Stimulated activated naive B cell treated with anti-CD40 and anti-IgM and Interleukin-4, amounts not matched to agents 10 μg/mL and 1 μg/mL and 100 μg/mL, for 72 hours (primary cell): Measurements from ENCODE around the gene IVNS1ABP.

Experiments
- ATAC-seq, 2 donors: fragments of 150-1000 bp; cut with Tn5 transposase; replicated peaks; 2 replicates each; pipeline ENCODE4 v1.10.0; 2021; ENCODE audit warnings: moderate library complexity in 1 of 2
- DNase-seq: peaks from one replicate; pipeline ENCODE4 v3.0.0; 2021
- H3K27ac Mint-ChIP-seq: one replicate; pipeline ENCODE4 v1.8.0; 2022; ENCODE audit warnings: mild to moderate bottlenecking, mixed read lengths
- H3K27me3 Mint-ChIP-seq, 2 donors: one replicate each; pipeline ENCODE4 v1.8.0; 2022; ENCODE audit warnings: mixed read lengths in 2 of 2
- H3K36me3 Mint-ChIP-seq, 2 donors: one replicate each; pipeline ENCODE4 v1.8.0; 2022; ENCODE audit warnings: mixed read lengths in 2 of 2, mild to moderate bottlenecking in 1 of 2
- H3K4me1 Mint-ChIP-seq, 2 donors: one replicate each; pipeline ENCODE4 v1.8.0; 2022; ENCODE audit warnings: mixed read lengths in 2 of 2, mild to moderate bottlenecking in 1 of 2
- H3K4me3 Mint-ChIP-seq, 2 donors: one replicate each; pipeline ENCODE4 v1.8.0; 2022; ENCODE audit warnings: mild to moderate bottlenecking in 2 of 2, mixed read lengths in 2 of 2, moderate library complexity in 1 of 2
- H3K9me3 Mint-ChIP-seq, 2 donors: one replicate each; pipeline ENCODE4 v1.8.0; 2022; ENCODE audit warnings: mixed read lengths in 2 of 2, mild to moderate bottlenecking in 1 of 2

IVNS1ABP gene

GRCh38 chr1:185318431-185319138, 1.5 kb upstream of the IVNS1ABP start:
- peaks cover 22 to 30% of the 10 kb centered on the region in 2 donors for H3K4me1 Mint-ChIP-seq
- H3K9me3 Mint-ChIP-seq = peaks cover 0 to 2% of the 10 kb centered on the region in 2 donors
- H3K27me3 Mint-ChIP-seq = no peaks in the 10 kb centered on the region
- peaks cover 3 to 10% of the 10 kb centered on the region in 2 donors for H3K36me3 Mint-ChIP-seq
- H3K27ac Mint-ChIP-seq = peak overlapping the region; percentile 97
- H3K4me3 Mint-ChIP-seq = peak overlapping the region; percentile 93 to 95
- DNase-seq (no peak), ATAC-seq (no peak)

GRCh38 chr1:185317886-185318310, 855 bp upstream of the IVNS1ABP start:
- H3K4me3 Mint-ChIP-seq = peak overlapping the region; percentile 93 to 95
- H3K27me3 Mint-ChIP-seq = no peaks in the 10 kb centered on the region
- ATAC-seq = peak; percentile 58 to 59
- peaks cover 3 to 10% of the 10 kb centered on the region in 2 donors for H3K36me3 Mint-ChIP-seq
- H3K27ac Mint-ChIP-seq = peak overlapping the region; percentile 97
- peaks cover 22 to 37% of the 10 kb centered on the region in 2 donors for H3K4me1 Mint-ChIP-seq
- DNase-seq = peak; percentile 76
- peaks cover 0 to 2% of the 10 kb centered on the region in 2 donors for H3K9me3 Mint-ChIP-seq

- ATAC-seq (peak; percentile 49 to 61), DNase-seq (peak; percentile 78)
- H3K9me3 Mint-ChIP-seq = peaks cover 0 to 2% of the 10 kb centered on the region in 2 donors
- peaks cover 30 to 50% of the 10 kb centered on the region in 2 donors for H3K4me1 Mint-ChIP-seq
- no peaks in the 10 kb centered on the region for H3K27me3 Mint-ChIP-seq
- H3K4me3 Mint-ChIP-seq = peak overlapping the region; percentile 93 to 95
- H3K27ac Mint-ChIP-seq = peak overlapping the region; percentile 97
- H3K36me3 Mint-ChIP-seq = peaks cover 8 to 16% of the 10 kb centered on the region in 2 donors
These were observed 645 bp downstream of the IVNS1ABP start for GRCh38 chr1:185316163-185317033.

- Mint-ChIP-seq H3K4me3 (peak overlapping the region; percentile 93 to 95), H3K36me3 (peaks cover 7 to 12% of the 10 kb centered on the region in 2 donors), H3K27ac (peak overlapping the region; percentile 97), H3K9me3 (no peaks in the 10 kb centered on the region), H3K4me1 (peaks cover 29 to 50% of the 10 kb centered on the region in 2 donors), H3K27me3 (no peaks in the 10 kb centered on the region)
- ATAC-seq (no peak), DNase-seq (no peak)
These were observed 1.5 kb downstream of the IVNS1ABP start for GRCh38 chr1:185315445-185316071.

GRCh38 chr1:185314411-185314810, 2.6 kb downstream of the IVNS1ABP start:
- Mint-ChIP-seq H3K36me3 (peaks cover 7 to 10% of the 10 kb centered on the region in 2 donors), H3K4me3 (peak overlapping the region; percentile 62 to 71), H3K4me1 (peaks cover 28 to 50% of the 10 kb centered on the region in 2 donors), H3K9me3 (no peaks in the 10 kb centered on the region), H3K27ac (no peak overlapping the region), H3K27me3 (no peaks in the 10 kb centered on the region)
- DNase-seq (no peak), ATAC-seq (no peak)

- peaks cover 11 to 15% of the 10 kb centered on the region in 2 donors for H3K36me3 Mint-ChIP-seq
- H3K4me1 Mint-ChIP-seq = peaks cover 23 to 41% of the 10 kb centered on the region in 2 donors
- H3K9me3 Mint-ChIP-seq = no peaks in the 10 kb centered on the region
- no peak overlapping the region for H3K4me3 Mint-ChIP-seq
- H3K27me3 Mint-ChIP-seq = no peaks in the 10 kb centered on the region
- no peak for DNase-seq
- no peak overlapping the region for H3K27ac Mint-ChIP-seq
- ATAC-seq = no peak
These were observed 4.5 kb downstream of the IVNS1ABP start for GRCh38 chr1:185312361-185313138.

- Mint-ChIP-seq H3K36me3 (peaks cover 13 to 21% of the 10 kb centered on the region in 2 donors), H3K9me3 (no peaks in the 10 kb centered on the region), H3K4me1 (peaks cover 20 to 41% of the 10 kb centered on the region in 2 donors), H3K27ac (no peak overlapping the region), H3K4me3 (no peak overlapping the region), H3K27me3 (no peaks in the 10 kb centered on the region)
- DNase-seq = no peak
- ATAC-seq = no peak
These were observed 5.3 kb downstream of the IVNS1ABP start for GRCh38 chr1:185311589-185312225.

- peaks cover 17 to 29% of the 10 kb centered on the region in 2 donors for H3K4me1 Mint-ChIP-seq
- H3K4me3 Mint-ChIP-seq = no peak overlapping the region
- no peaks in the 10 kb centered on the region for H3K27me3 Mint-ChIP-seq
- ATAC-seq (no peak), DNase-seq (no peak)
- no peak overlapping the region for H3K27ac Mint-ChIP-seq
- H3K36me3 Mint-ChIP-seq = peaks cover 19 to 33% of the 10 kb centered on the region in 2 donors
- no peaks in the 10 kb centered on the region for H3K9me3 Mint-ChIP-seq
These were observed 7.5 kb downstream of the IVNS1ABP start for GRCh38 chr1:185309566-185309965.

- DNase-seq = no peak
- H3K9me3 Mint-ChIP-seq = no peaks in the 10 kb centered on the region
- H3K4me3 Mint-ChIP-seq = no peak overlapping the region
- no peaks in the 10 kb centered on the region for H3K27me3 Mint-ChIP-seq
- no peak for ATAC-seq
- no peak overlapping the region for H3K27ac Mint-ChIP-seq
- H3K4me1 Mint-ChIP-seq = peaks cover 10 to 15% of the 10 kb centered on the region in 2 donors
- H3K36me3 Mint-ChIP-seq = peaks cover 25 to 43% of the 10 kb centered on the region in 2 donors
These were observed 8.9 kb downstream of the IVNS1ABP start for GRCh38 chr1:185308126-185308525.

- H3K27ac Mint-ChIP-seq = no peak overlapping the region
- no peak overlapping the region for H3K4me3 Mint-ChIP-seq
- DNase-seq (no peak), ATAC-seq (no peak)
- no peaks in the 10 kb centered on the region for H3K9me3 Mint-ChIP-seq
- no peaks in the 10 kb centered on the region for H3K27me3 Mint-ChIP-seq
- H3K4me1 Mint-ChIP-seq = peaks cover 0 to 1% of the 10 kb centered on the region in 2 donors
- H3K36me3 Mint-ChIP-seq = peaks cover 26 to 41% of the 10 kb centered on the region in 2 donors
These were observed 11.6 kb downstream of the IVNS1ABP start for GRCh38 chr1:185305419-185305818.

- Mint-ChIP-seq H3K4me1 (peaks cover 0 to 1% of the 10 kb centered on the region in 2 donors), H3K27ac (no peak overlapping the region), H3K36me3 (peaks cover 34 to 40% of the 10 kb centered on the region in 2 donors), H3K4me3 (no peak overlapping the region), H3K27me3 (no peaks in the 10 kb centered on the region), H3K9me3 (no peaks in the 10 kb centered on the region)
- DNase-seq (no peak), ATAC-seq (no peak)
These were observed 16.9 kb downstream of the IVNS1ABP start for GRCh38 chr1:185300152-185300551.

GRCh38 chr1:185297982-185298381, 19.1 kb downstream of the IVNS1ABP start:
- Mint-ChIP-seq H3K4me1 (peaks cover 3% of the 10 kb centered on the region in 2 donors), H3K9me3 (no peaks in the 10 kb centered on the region), H3K27ac (no peak overlapping the region), H3K36me3 (peaks cover 29 to 34% of the 10 kb centered on the region in 2 donors), H3K27me3 (no peaks in the 10 kb centered on the region), H3K4me3 (no peak overlapping the region)
- no peak for ATAC-seq
- DNase-seq = no peak

- DNase-seq (no peak), ATAC-seq (no peak)
- Mint-ChIP-seq H3K27ac (no peak overlapping the region), H3K36me3 (peaks cover 22 to 37% of the 10 kb centered on the region in 2 donors), H3K27me3 (no peaks in the 10 kb centered on the region), H3K9me3 (no peaks in the 10 kb centered on the region), H3K4me1 (peaks cover 6 to 17% of the 10 kb centered on the region in 2 donors), H3K4me3 (no peak overlapping the region)
These were observed 22.0 kb downstream of the IVNS1ABP start for GRCh38 chr1:185295091-185295490.
